A673 (cell line): Measurements from ENCODE around the gene ZNF600. TPM values are rescaled to one million over a fixed set of nuclear protein-coding genes. Genes with fewer than 3 reads are reported as not detected.
A peak's percentile ranks its signal among the peaks of the same experiment; 100 is the strongest.

ENCODE experiments used
- BruUV-seq: library from RNA; stranded (reverse); fragments of 400-500 nt; replicated peaks from 2 replicates; lab custom pipeline; 2021; lab: Mats Ljungman, UMichigan
- CTCF ChIA-PET: fragments of 300-600 bp; sonication (Branson Sonifier 250); formaldehyde crosslinking; loops from one replicate; lab custom pipeline; 2022; ENCODE audit warnings: antibody characterized with exemption; lab: Charles Lee
- POLR2A ChIA-PET: fragments of 300-600 bp; sonication (Branson Sonifier 250); formaldehyde crosslinking; loops from one replicate; lab custom pipeline; 2022; ENCODE audit warnings: antibody characterized with exemption; ENCODE audit not compliant: low non-redundant PET; lab: Charles Lee
- DNase-seq: peaks from one replicate; pipeline ENCODE4 v3.0.0-alpha.2; 2015; ENCODE audit warnings: low spot score
- H3K27ac ChIP-seq: fragments of 200-600 bp; sonication (generic); 2 replicates; pipeline ENCODE4 v1.5.1; 2016; ENCODE audit warnings: mixed run types, low read depth, mild to moderate bottlenecking, mixed read lengths, antibody characterized with exemption, low read length; ENCODE audit not compliant: poor library complexity, severe bottlenecking
- H3K27me3 ChIP-seq: fragments of 200-600 bp; sonication (generic); replicated peaks from 2 replicates; pipeline ENCODE4 v1.6.1; 2017; ENCODE audit warnings: mixed run types, low read depth, mild to moderate bottlenecking, mixed read lengths, antibody characterized with exemption, low read length; ENCODE audit not compliant: insufficient read depth, poor library complexity
- H3K36me3 ChIP-seq: fragments of 200-600 bp; sonication (generic); 2 replicates; pipeline ENCODE4 v1.6.1; 2016; ENCODE audit warnings: mixed run types, mild to moderate bottlenecking, mixed read lengths, antibody characterized with exemption, low read length; ENCODE audit not compliant: insufficient read depth, poor library complexity, severe bottlenecking
- H3K4me1 ChIP-seq: fragments of 200-600 bp; sonication (generic); 2 replicates; pipeline ENCODE4 v1.6.1; 2017; ENCODE audit warnings: mixed run types, mild to moderate bottlenecking, mixed read lengths, antibody characterized with exemption, low read length; ENCODE audit not compliant: insufficient read depth, poor library complexity, severe bottlenecking
- H3K4me3 ChIP-seq: fragments of 200-600 bp; sonication (generic); 2 replicates; pipeline ENCODE4 v1.5.1; 2016; ENCODE audit warnings: low read depth, mixed run types, mild to moderate bottlenecking, mixed read lengths, low read length; ENCODE audit not compliant: poor library complexity, severe bottlenecking
- H3K9me3 ChIP-seq: fragments of 200-600 bp; sonication (generic); 2 replicates; pipeline ENCODE4 v1.6.1; 2016; ENCODE audit warnings: mixed run types, low read depth, mild to moderate bottlenecking, mixed read lengths, antibody characterized with exemption, low read length; ENCODE audit not compliant: poor library complexity, severe bottlenecking
- CTCF ChIP-seq: fragments of 300-800, 200-600 bp; sonication (generic); conservative IDR thresholded peaks from 2 replicates; pipeline ENCODE4 v1.5.1; 2017; ENCODE audit warnings: low read depth, mild to moderate bottlenecking, antibody characterized with exemption, low read length, moderate library complexity, mixed read lengths
- EZH2 ChIP-seq: fragments of 200-600 bp; sonication (generic); IDR thresholded peaks from 2 replicates; pipeline ENCODE4 v1.6.1; 2017; ENCODE audit warnings: borderline replicate concordance, low read depth, mild to moderate bottlenecking, mixed read lengths, antibody characterized with exemption, low read length; ENCODE audit not compliant: poor library complexity, severe bottlenecking
- intact Hi-C: fragments of 100-400 bp; cut with micrococcal nuclease; formaldehyde crosslinking; loops from one replicate; pipeline ENCODE4 v1.10.0; 2022; ENCODE audit not compliant: unreplicated experiment
- total RNA-seq: library from RNA; stranded (reverse); gene quantifications from 2 replicates; pipeline ENCODE4 v1.2.3, GENCODE V29; 2021

ZNF600 gene
- total RNA-seq, 1 experiment from 2014 or later = 1.5 TPM

GRCh38 chr19:52739576-52739975, 47.0 kb downstream of the ZNF600 start:
- no peak for DNase-seq

GRCh38 chr19:52735734-52736133, 50.9 kb downstream of the ZNF600 start:
- H3K27ac ChIP-seq = no peak overlapping the region
- no peak for TF ChIP-seq CTCF
- no peak for TF ChIP-seq EZH2

More at GRCh38 chr19:52739576-52739975, 47.0 kb downstream of the ZNF600 start:
- no peaks in the 10 kb centered on the region for H3K4me1 ChIP-seq
- CTCF ChIA-PET = no interaction called here
- intact Hi-C loops = no loop called here
- H3K4me3 ChIP-seq = no peak overlapping the region
- no peaks in the 10 kb centered on the region for H3K9me3 ChIP-seq
- H3K27ac ChIP-seq = no peak overlapping the region
- BruUV-seq = no TSS peak
- TF ChIP-seq EZH2 (no peak), CTCF (no peak)
- H3K36me3 ChIP-seq = no peaks in the 10 kb centered on the region
- H3K27me3 ChIP-seq = no peaks in the 10 kb centered on the region
- POLR2A ChIA-PET = no interaction called here

GRCh38 chr19:52734893-52735661, 51.5 kb downstream of the ZNF600 start, which contains the start of gene ZNF611:
Gene ZNF611 (minus strand): TSS chr19:52735044. CDS start chr19:52715894, 19,150 bp downstream.
- CTCF ChIA-PET = interaction anchor here (0.6 kb wide), 1 partner anchor 52 kb away, joined by 4 read pairs; no protein-coding TSS in a partner anchor

More at GRCh38 chr19:52735734-52736133, 50.9 kb downstream of the ZNF600 start:
- H3K9me3 ChIP-seq = no peaks in the 10 kb centered on the region
- POLR2A ChIA-PET = no interaction called here
- H3K36me3 ChIP-seq = no peaks in the 10 kb centered on the region
- CTCF ChIA-PET = interaction anchor here (0.6 kb wide), 1 partner anchor 52 kb away, joined by 4 read pairs; no protein-coding TSS in a partner anchor
- H3K4me3 ChIP-seq = no peak overlapping the region
- H3K27me3 ChIP-seq = no peaks in the 10 kb centered on the region
- intact Hi-C loops = no loop called here
- DNase-seq = no peak
- BruUV-seq = no TSS peak
- no peaks in the 10 kb centered on the region for H3K4me1 ChIP-seq

More at GRCh38 chr19:52734893-52735661, 51.5 kb downstream of the ZNF600 start, which contains the start of gene ZNF611:
- H3K9me3 ChIP-seq = no peaks in the 10 kb centered on the region
- POLR2A ChIA-PET = no interaction called here
- peak within 1 kb of the TSS; percentile 93 for H3K4me3 ChIP-seq
- no peaks in the 10 kb centered on the region for H3K4me1 ChIP-seq
- H3K27me3 ChIP-seq = no peaks in the 10 kb centered on the region
- BruUV-seq = no TSS peak
- TF ChIP-seq CTCF = peak; percentile 67
- TF ChIP-seq EZH2 = no peak
- intact Hi-C loops = no loop called here
- H3K27ac ChIP-seq = peak within 1 kb of the TSS; percentile 86
- H3K36me3 ChIP-seq = no peaks in the 10 kb centered on the region
- DNase-seq = peak; percentile 96
